ENCODE measurements around the gene SPOUT1.

The SPOUT1 gene

DNA sequence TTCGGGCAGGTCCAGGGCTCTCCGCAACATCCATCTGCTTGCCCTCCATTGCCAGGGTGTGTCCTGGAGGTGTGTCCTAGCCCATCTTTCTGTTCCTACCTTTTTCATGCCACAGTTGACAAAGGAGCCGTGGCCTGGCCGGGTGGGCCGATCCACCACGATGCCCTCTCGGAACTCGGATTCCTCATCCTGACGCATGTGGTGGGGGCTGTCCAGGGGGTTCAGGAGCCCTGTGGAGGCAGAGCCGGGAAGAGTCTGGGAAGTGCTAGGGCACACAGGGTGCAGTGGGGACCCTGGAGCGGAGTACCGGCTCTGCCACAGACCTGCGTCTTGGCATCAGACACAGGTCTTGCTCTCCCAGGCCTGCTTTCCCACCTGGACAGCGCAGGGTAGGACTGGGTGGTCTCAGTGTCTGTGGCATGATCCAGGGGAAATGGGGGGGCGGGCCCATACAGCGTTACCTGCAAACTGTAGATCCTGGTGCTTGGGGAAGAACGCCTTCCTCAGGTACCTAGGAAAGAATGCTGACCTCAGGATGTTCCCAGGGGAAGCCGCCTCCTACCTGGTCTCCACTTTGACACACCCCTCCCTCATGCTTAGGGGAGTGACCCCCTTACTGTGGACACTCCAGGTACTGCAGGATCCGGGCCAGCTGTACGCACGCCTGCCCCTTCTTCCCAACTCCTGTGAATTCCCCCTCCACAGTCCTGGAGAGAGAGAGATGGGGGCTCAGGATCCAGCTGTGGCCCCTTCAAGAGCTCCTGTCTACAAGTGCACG is 3.5 kb downstream of the SPOUT1 start:
- peaks cover 57% of the 10 kb centered on the region for H3K36me3 ChIP-seq (replicated peaks)
- H3K27ac ChIP-seq, result no peak overlapping the region
- peak; percentile 26 for TF ChIP-seq CTCF (IDR thresholded peaks at IDR 0.05; ENCODE audit: low read depth, low read length, missing control alignments)
- no peak for DNase-seq
- H3K27me3 ChIP-seq (replicated peaks), result no peaks in the 10 kb centered on the region
- no peak overlapping the region for H3K4me3 ChIP-seq (ENCODE audit: low read depth, low read length)
- in situ Hi-C loops (cut with HindIII; ENCODE audit: low pct_ligation_motif_present, low sequenced_read_pairs), result no loop called here

GRCh38 chr9:128824911-128825310 is 4.7 kb downstream of the SPOUT1 start:
- H3K27me3 ChIP-seq (replicated peaks), result no peaks in the 10 kb centered on the region
- H3K4me3 ChIP-seq (ENCODE audit: low read depth, low read length), result no peak overlapping the region
- in situ Hi-C loops (cut with HindIII; ENCODE audit: low pct_ligation_motif_present, low sequenced_read_pairs), result no loop called here
- peaks cover 62% of the 10 kb centered on the region for H3K36me3 ChIP-seq (replicated peaks)
- no peak for DNase-seq
- no peak overlapping the region for H3K27ac ChIP-seq
- no peak for TF ChIP-seq CTCF (IDR thresholded peaks at IDR 0.05; ENCODE audit: low read depth, low read length, missing control alignments)

DNA sequence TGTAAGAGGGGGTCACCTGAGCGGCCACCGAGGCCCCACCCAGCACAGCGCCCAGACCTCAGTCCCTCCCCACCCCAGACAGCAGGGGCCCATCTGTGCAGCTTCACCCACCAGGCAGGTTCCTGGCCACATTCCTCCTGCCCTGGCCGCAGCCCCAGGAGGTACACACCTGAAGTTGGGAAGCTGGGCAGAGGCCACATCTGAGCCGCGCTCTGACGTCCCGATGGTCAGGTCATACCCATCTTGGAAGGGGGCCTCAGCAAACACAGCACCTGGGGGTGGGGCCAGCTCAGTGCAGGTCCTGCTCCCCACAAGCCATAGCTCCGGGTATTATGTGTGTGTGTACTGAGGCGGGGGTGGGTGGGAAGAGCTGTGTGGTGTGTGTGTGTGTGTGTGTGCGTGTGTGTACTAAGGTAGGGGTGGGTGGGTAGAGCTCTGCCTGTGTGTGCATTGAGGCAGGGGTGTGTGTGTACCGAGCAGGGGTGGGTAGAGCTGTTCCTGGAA is 5.6 kb downstream of the SPOUT1 start:
- no peak for DNase-seq
- in situ Hi-C loops (cut with HindIII; ENCODE audit: low pct_ligation_motif_present, low sequenced_read_pairs), result no loop called here
- peaks cover 62% of the 10 kb centered on the region for H3K36me3 ChIP-seq (replicated peaks)
- TF ChIP-seq CTCF (IDR thresholded peaks at IDR 0.05; ENCODE audit: low read depth, low read length, missing control alignments), result no peak
- H3K4me3 ChIP-seq (ENCODE audit: low read depth, low read length), result no peak overlapping the region
- H3K27me3 ChIP-seq (replicated peaks), result no peaks in the 10 kb centered on the region
- H3K27ac ChIP-seq, result no peak overlapping the region

DNA sequence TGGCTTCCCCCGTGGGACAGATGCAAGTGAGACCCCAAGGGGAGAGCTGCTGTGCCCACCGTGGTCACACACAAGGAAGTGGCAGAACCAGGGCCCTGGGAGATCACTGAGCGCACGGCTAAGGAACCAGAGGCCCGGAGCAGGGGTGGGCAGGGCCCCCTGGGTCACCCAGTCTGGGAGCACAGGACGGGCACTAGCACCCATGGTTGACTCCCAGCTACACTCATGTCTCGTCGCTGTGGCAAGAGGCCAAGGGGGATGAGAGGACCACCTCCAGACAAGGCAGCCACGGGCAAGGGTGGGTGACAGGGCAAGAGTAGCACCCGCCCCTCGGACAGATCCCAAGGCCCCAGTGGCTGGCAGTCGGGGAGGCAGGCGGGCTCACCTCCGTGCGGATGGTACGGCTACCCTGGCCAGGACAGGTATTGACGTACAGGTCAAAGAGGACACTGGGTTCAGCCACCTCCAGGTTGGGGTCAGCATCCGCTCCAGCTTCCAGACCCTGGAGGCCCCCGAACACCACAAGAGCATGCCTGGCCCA is 6.2 kb downstream of the SPOUT1 start:
- Histone ChIP-seq H3K4me3 (ENCODE audit: low read depth, low read length) (no peak overlapping the region), H3K27me3 (replicated peaks) (no peaks in the 10 kb centered on the region), H3K36me3 (replicated peaks) (peaks cover 62% of the 10 kb centered on the region), H3K27ac (no peak overlapping the region)
- in situ Hi-C loops (cut with HindIII; ENCODE audit: low pct_ligation_motif_present, low sequenced_read_pairs), result no loop called here
- DNase-seq, result no peak
- TF ChIP-seq CTCF (IDR thresholded peaks at IDR 0.05; ENCODE audit: low read depth, low read length, missing control alignments), result no peak

- in situ Hi-C loops (cut with HindIII; ENCODE audit: low pct_ligation_motif_present, low sequenced_read_pairs), result no loop called here
- no peak for TF ChIP-seq CTCF (IDR thresholded peaks at IDR 0.05; ENCODE audit: low read depth, low read length, missing control alignments)
- Histone ChIP-seq H3K36me3 (replicated peaks) (peaks cover 62% of the 10 kb centered on the region), H3K27ac (no peak overlapping the region), H3K4me3 (ENCODE audit: low read depth, low read length) (no peak overlapping the region), H3K27me3 (replicated peaks) (no peaks in the 10 kb centered on the region)
- DNase-seq, result no peak
Measured at GRCh38 chr9:128822407-128823042, 7.1 kb downstream of the SPOUT1 start.

Data from brain microvascular endothelial cell (primary cell).